ENCODE measurements around the gene CPM.
A peak's percentile ranks its signal among the peaks of the same experiment; 100 is the strongest.

Gene CPM

DNA sequence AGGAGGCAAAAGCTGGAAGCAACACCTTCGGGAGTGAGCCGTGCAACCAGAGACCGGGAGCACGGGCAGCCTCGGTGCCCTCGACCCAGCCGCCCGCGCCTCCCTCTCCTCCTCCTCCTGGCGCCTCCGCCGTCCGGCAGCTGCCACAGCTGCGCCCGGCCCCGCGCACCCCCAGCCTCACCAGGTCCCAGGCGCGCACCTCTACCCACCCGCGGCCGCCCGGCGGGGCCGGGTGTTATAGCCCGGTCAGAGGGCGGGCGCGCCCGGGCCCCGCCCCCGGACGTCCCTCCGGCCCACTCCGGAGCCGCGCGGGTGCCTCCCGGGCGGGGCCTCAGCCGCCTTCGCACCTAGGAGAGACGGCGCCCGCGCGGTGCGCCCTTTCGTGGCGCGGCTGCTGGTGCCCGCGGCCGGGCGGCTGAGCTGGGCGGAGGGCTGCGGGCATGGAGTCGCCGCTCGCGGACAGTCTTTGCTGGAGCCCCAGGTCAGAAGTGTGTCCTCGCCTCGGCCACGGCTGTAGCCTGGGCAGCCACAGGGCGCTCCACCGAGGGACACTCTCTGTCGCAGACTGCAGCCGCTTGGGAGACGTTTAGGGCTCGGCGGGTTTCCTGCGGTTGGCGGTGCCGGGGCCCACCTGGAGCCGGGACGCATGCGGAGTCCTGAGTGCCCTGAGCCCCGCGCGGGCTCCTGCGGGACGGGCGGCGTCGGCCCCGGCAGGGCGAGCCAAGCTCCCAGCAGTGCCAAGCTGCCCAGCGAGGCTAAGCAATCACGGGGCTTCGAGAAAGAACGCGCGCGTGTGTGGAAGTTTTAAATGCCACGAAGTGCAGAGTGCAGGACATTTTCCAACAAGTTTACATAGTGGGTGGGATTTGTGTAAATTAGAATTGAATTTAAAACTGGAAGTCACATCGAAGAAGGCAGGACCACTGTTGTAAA lies at the start of gene CPM:
Gene CPM (minus strand): TSS at position 211 of the 933 bp plus-strand sequence. CDS start 334 bp downstream, outside the sequence.
- Mint-ChIP-seq H3K27ac (peak within 1 kb of the TSS in 1 of 2 donors; percentile 42), H3K9me3 (no peaks in the 10 kb centered on the region), H3K4me3 (peak within 1 kb of the TSS; percentile 82 to 86), H3K27me3 (peaks cover 38% of the 10 kb centered on the region), H3K4me1 (peaks cover 15% of the 10 kb centered on the region)
- peak; percentile 76 to 79 for DNase-seq
- peak; percentile 99 for ATAC-seq

DNA sequence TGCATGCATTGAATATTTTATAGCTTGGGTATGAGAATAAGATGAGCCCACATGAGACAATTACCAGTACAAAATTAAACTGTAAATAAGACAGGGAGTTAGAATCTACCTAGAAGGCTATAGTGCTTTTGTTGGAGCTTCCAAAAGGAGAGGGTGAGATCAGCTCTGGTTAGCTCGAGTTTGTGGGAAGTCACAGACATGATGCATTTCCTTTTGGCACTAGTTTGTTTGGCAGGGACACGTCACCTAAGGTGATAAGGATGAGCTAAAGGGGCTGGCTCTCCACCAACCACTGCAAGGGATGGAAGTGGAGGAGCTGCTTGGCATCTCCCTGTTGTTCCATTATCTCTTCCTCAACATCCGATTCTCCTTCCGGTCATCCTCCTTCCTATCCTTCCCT lies 48.5 kb upstream of the CPM start:
- no peak overlapping the region for H3K4me3 Mint-ChIP-seq
- no peak for DNase-seq
- H3K4me1 Mint-ChIP-seq = peaks cover 9% of the 10 kb centered on the region
- ATAC-seq = no peak
- H3K9me3 Mint-ChIP-seq = peaks cover 10 to 19% of the 10 kb centered on the region in 2 donors
- H3K27ac Mint-ChIP-seq = no peak overlapping the region
- peaks cover 13% of the 10 kb centered on the region for H3K27me3 Mint-ChIP-seq

DNA sequence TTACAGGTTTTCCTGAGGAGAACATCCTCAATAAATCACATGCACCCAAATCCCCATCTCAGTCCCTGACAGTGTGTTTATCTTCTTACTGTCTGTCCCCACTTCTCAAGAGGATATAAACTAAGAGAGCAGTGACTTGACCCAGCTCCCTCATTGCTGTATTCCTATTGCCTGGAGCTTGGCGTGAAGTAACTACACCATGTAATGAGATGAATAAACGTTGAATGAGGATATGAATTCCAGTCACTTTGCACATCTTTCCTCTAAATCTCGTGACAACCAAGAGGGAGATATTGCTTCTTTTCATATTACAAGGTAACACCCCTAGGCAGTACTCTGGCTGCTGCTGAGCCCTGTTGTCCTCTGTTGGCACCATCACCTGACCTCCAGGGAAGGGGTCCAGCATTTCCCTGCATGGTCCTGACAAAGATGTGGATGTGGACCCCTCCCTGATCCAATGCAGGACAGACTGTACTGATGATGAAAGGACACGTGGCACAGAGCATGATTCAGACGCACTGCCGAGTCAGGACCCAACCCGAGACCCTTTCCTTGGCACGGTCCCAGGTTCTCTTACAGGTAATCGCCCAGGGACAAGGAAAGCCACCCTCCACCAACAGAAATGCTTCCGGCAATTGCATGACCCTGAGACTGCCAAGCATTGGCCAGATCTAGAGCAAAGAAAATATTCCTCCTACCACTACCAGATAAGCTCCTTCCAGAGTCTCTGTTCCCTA lies 47.7 kb upstream of the CPM start:
- Mint-ChIP-seq H3K9me3 (peaks cover 10 to 19% of the 10 kb centered on the region in 2 donors), H3K4me1 (peaks cover 9% of the 10 kb centered on the region), H3K27ac (no peak overlapping the region), H3K27me3 (peaks cover 13% of the 10 kb centered on the region), H3K4me3 (no peak overlapping the region)
- DNase-seq (no peak), ATAC-seq (no peak)

DNA sequence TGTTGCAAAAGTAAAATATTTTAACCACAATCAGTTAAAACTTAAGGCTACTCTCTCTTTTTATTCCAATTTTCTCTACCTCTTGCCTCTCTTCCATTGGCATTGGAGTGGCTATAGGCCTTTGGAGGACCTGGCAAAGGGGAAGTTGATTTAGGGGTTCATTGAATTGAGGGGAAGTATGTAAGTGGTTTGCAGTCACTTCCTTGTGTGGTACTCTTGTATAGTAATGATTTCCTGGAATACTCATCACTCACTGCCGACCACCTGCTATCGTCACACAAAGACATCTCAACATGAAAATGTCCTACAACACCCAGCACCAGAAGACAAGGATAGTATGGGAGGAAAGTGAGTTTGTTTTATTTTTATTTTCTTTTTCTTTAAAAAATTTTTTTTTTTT lies 45.7 kb upstream of the CPM start:
- Mint-ChIP-seq H3K4me1 (peaks cover 9% of the 10 kb centered on the region), H3K27ac (no peak overlapping the region), H3K27me3 (peaks cover 13% of the 10 kb centered on the region), H3K9me3 (peaks cover 10 to 19% of the 10 kb centered on the region in 2 donors), H3K4me3 (peak overlapping the region in 1 of 2 donors; percentile 3)
- ATAC-seq (no peak), DNase-seq (no peak)

DNA sequence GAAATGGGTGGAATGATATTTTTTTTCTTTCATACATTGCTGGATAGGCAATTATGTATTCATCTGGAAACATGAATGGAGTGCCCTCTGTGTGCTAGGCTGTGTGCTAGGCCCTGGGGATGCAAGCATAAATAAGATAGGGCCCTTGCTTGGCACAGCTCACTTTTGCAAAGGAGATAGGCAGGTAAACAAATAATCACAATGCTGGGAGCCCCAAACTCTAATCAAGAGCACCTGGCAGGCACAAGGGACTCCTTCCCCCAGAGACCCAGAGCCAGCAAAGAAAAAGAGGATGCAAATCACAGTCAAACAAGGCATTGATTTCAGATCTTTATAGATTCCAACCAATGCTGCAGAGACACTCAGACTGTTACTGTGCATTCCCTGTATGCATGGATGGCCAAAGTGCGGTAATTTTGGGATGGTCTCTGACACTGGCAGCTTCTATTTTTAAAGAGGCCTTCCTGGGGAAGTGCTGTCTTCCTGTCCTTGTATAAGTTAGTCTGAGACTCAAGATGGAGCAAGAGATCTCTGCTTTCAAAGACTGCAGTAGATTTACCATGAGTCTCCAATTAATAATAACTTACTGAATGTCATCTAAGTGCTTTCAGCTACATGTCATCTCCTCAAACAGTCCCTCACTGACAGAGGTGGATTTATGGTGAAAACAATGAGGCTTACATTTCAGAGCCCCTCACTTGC lies 45.1 kb upstream of the CPM start:
- Mint-ChIP-seq H3K9me3 (peaks cover 7 to 14% of the 10 kb centered on the region in 2 donors), H3K27ac (no peak overlapping the region), H3K4me1 (peaks cover 9% of the 10 kb centered on the region), H3K27me3 (peaks cover 13% of the 10 kb centered on the region), H3K4me3 (no peak overlapping the region)
- DNase-seq (no peak), ATAC-seq (no peak)

DNA sequence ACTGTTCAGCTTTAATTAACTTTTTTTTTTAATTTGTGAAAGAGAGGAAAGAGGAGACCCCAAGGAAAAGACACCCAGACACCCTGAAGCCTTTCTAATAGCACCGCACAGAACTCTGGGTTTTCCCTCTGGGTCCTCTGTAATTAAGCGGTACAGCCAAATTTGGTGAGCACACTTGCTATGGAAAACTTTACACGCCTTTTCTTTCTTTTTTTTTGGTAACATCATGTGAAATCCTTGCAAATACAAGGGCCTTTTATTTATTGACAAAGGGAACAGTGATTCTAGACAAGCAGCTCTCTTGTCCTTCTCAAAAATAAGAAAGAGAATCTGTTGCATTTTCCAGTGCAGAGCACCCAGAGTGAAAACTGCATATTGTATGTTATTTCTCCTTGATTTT lies 44.4 kb upstream of the CPM start:
- Mint-ChIP-seq H3K27me3 (peaks cover 13% of the 10 kb centered on the region), H3K9me3 (peaks cover under 1 to 7% of the 10 kb centered on the region in 2 donors), H3K27ac (no peak overlapping the region), H3K4me1 (peaks cover 9% of the 10 kb centered on the region), H3K4me3 (no peak overlapping the region)
- no peak for ATAC-seq
- DNase-seq = no peak

DNA sequence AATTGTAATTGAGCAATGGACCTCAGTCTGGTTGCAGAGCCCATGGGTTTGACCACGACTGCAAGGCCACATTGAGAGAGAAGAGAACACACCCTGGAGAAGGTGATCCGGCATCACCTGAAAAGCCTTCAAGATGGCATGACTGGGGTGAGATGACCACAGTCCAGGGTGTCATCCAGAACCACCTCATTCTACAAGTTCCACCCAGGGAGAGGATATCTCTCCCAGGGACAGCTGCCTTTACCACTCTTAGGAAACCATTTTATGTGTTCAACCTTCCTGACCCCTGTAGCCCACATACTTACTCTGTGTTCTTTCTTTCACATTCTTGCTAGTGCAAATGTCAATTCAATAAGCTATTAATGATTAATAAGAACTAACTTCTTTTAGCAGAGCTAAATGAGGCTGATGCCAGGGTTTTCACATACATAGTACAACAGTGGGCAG lies 43.4 kb upstream of the CPM start:
- no peak for ATAC-seq
- Mint-ChIP-seq H3K27me3 (peaks cover 10% of the 10 kb centered on the region), H3K27ac (no peak overlapping the region), H3K4me3 (no peak overlapping the region), H3K9me3 (peaks cover 0 to 6% of the 10 kb centered on the region in 2 donors), H3K4me1 (peaks cover 9% of the 10 kb centered on the region)
- no peak for DNase-seq

DNA sequence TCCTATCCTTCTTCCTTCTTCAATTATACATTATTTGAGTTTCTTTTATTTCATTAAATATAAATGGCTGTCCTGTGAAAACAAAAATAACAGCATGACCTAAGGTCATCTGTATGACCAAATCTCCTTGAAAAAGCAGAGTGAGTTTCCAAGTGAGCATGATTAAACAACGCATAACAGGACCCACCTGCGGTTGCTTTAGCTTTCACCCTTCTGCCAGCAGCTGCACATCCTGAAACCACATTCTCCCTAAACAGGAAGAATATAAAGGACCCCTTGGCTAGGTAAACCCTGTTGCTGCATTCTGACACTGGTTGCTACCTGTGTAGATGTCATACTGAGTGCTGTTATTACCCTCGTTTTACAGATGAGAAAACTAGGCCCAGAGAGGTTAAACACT lies 42.8 kb upstream of the CPM start:
- Mint-ChIP-seq H3K27me3 (peaks cover 3% of the 10 kb centered on the region), H3K9me3 (peaks cover 0 to 2% of the 10 kb centered on the region in 2 donors), H3K4me1 (peaks cover 9% of the 10 kb centered on the region), H3K27ac (no peak overlapping the region), H3K4me3 (no peak overlapping the region)
- ATAC-seq = no peak
- DNase-seq = no peak

DNA sequence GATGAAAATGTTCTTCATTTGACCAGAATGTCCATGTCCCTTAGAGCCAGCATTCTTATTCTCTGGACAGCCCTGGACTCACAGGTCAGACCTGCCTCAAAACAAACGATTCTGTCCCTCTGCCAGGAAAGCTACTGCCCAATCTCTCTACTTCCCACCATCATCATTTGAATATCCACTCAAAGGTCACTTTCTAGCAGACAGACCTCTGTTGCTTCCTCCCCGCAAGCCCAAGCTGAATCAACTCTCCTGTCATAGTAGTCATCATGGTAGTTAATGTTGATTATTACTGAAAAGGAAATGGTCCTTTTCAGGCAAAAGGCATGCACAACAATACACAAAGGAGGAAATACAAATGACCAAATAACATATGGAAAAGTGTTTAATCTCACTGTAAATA lies 39.6 kb upstream of the CPM start:
- no peaks in the 10 kb centered on the region for H3K27me3 Mint-ChIP-seq
- H3K4me1 Mint-ChIP-seq = no peaks in the 10 kb centered on the region
- H3K4me3 Mint-ChIP-seq = no peak overlapping the region
- ATAC-seq = no peak
- no peaks in the 10 kb centered on the region for H3K9me3 Mint-ChIP-seq
- H3K27ac Mint-ChIP-seq = no peak overlapping the region
- no peak for DNase-seq

DNA sequence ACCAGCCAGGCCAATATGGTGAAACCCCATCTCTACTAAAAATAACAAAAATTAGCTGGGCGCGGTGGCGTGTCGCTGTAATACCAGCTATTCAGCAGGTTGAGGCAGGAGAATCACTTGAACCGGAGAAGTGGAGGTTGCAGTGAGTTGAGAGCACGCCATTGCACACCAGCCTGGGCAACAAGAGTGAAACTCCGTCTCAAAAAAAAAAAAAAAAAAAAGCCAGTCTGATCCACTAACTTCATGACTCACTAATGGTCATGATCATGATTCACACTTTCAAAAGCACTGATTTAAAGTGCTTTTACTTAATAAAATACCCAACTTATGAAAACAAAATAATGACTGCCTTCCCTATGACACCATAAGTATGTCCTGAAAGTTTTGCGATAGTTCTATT lies 38.4 kb upstream of the CPM start:
- Mint-ChIP-seq H3K27me3 (no peaks in the 10 kb centered on the region), H3K4me3 (no peak overlapping the region), H3K9me3 (no peaks in the 10 kb centered on the region), H3K27ac (peak overlapping the region in 1 of 2 donors; percentile 80), H3K4me1 (no peaks in the 10 kb centered on the region)
- no peak for DNase-seq
- ATAC-seq = peak; percentile 31

DNA sequence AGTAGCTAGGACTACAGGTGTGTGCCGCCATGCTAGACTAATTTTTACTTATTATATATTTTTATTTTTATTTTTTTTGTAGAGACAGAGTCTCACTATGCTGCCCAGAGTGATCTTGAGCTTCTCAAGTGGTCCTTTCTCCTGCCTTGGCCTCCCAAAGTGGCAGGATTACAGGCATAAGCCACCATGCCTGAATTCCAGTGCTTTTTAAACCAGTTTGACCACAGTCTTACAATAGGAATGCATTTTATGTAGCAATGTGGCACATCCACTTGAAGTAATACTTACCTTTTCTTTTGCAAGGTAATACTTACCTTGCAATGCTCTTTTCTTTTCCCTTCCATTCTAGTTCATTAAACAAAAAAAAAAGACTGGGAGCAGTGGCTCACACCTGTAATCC lies 38.0 kb upstream of the CPM start:
- peak overlapping the region in 1 of 2 donors; percentile 80 for H3K27ac Mint-ChIP-seq
- no peaks in the 10 kb centered on the region for H3K4me1 Mint-ChIP-seq
- ATAC-seq (no peak), DNase-seq (no peak)
- H3K9me3 Mint-ChIP-seq = no peaks in the 10 kb centered on the region
- H3K27me3 Mint-ChIP-seq = no peaks in the 10 kb centered on the region
- H3K4me3 Mint-ChIP-seq = no peak overlapping the region

DNA sequence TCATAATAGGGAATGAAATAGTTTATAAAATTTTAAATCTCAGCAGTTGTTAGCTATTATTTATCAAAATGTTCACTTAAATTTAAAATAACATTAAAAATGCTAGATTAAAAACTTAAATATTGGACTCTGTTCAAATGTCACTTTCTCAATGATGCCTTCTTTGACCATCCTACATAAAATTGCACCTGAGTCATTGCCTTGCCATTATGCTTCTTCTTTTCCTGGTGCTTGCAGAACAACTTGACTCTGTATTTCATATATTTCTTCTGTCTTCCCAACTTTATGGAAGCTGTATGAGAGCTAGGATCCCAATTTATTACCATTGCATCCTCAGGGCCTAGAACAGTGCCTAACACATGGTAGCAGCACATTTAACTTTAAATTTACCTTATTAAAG lies 37.3 kb upstream of the CPM start:
- no peak for ATAC-seq
- Mint-ChIP-seq H3K27me3 (no peaks in the 10 kb centered on the region), H3K9me3 (peaks cover 2 to 5% of the 10 kb centered on the region in 2 donors), H3K4me3 (no peak overlapping the region), H3K4me1 (no peaks in the 10 kb centered on the region), H3K27ac (no peak overlapping the region)
- DNase-seq = no peak

DNA sequence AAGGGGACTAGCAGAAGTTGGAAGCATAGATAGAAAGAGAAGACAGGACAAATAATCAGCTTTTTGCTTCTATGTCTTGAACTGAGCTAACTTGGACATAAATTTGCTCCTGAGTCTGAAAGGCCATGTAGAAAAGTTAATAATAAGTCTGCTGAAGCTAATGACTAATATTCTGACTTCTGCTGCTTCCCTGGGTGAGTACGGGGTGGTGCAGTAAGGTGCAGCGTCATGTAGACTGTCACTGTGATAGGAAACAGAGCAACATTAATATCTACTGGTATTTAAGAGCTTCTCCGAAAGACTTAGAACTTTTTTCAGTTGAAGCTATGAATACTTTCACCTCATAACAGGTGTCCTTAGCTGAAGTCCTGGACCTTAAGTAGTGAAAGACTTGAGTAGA lies 34.1 kb upstream of the CPM start:
- H3K9me3 Mint-ChIP-seq = peaks cover 10 to 21% of the 10 kb centered on the region in 2 donors
- H3K27ac Mint-ChIP-seq = no peak overlapping the region
- peaks cover 28% of the 10 kb centered on the region for H3K4me1 Mint-ChIP-seq
- DNase-seq = no peak
- no peaks in the 10 kb centered on the region for H3K27me3 Mint-ChIP-seq
- H3K4me3 Mint-ChIP-seq = no peak overlapping the region
- no peak for ATAC-seq

DNA sequence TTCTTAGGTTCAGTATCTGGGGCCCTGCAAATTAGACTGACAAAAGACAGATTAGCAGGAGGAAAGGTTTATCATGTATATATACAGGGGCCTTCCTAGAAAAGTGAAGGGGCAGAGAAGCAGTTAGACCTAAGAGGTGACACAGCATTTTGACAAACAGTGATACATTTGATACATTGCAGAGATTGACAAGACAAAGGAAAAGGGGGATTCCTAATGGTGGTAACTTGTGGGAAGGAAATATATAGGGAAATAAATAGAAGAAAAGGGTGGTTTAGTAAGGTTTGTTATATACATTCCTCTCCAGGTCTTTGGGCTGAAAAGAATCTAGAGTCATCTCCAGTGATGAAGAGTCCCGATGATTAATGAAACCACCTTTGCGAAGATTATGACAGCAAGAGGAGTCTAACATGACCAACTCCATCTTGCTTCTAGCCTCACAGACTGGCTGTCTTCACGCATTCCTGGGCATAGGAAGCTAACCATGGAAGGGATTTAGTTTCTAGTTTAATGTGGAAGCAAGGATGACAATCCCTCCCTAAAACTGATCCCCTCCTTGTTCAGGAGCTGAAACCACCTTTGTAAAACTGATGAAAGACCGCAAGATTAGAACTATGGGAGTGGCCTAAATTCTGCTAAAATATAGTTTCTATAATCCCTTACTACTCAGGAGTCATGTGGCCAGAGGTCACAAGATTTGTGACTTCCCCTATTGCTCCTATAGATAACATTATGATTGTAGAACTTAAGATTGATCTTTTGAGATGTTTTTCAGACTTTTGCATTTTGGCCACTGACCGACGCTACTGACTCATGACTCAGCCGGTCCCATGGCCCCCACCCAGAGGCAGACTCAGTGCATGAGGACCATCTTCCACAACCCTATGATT lies 31.1 kb upstream of the CPM start:
- ATAC-seq (peak; percentile 37), DNase-seq (no peak)
- peaks cover 42% of the 10 kb centered on the region for H3K4me1 Mint-ChIP-seq
- no peaks in the 10 kb centered on the region for H3K27me3 Mint-ChIP-seq
- H3K9me3 Mint-ChIP-seq = peaks cover 10 to 21% of the 10 kb centered on the region in 2 donors
- peak overlapping the region in 1 of 2 donors; percentile 96 for H3K27ac Mint-ChIP-seq
- no peak overlapping the region for H3K4me3 Mint-ChIP-seq
